ENCODE data around the gene DNM2.

DNA sequence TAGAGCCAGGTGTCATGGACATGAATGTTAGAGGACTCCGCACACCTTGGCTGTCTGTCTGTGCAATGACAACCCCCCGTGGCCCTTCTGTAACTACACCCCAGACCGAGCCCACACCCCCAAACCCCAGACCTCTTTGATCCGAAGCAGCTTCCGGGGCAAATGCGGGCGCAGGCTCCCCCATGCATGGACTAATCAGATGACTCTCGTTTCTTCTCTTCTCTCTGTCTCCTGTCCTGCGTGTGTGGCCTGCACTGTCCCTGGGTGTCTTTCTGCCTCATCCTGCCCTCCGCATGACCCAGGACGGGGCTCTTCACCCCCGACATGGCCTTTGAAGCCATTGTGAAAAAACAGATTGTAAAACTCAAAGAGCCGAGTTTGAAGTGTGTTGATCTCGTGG, 79.2 kb downstream of the DNM2 start:
- TF ChIP-seq, protein P1, sequence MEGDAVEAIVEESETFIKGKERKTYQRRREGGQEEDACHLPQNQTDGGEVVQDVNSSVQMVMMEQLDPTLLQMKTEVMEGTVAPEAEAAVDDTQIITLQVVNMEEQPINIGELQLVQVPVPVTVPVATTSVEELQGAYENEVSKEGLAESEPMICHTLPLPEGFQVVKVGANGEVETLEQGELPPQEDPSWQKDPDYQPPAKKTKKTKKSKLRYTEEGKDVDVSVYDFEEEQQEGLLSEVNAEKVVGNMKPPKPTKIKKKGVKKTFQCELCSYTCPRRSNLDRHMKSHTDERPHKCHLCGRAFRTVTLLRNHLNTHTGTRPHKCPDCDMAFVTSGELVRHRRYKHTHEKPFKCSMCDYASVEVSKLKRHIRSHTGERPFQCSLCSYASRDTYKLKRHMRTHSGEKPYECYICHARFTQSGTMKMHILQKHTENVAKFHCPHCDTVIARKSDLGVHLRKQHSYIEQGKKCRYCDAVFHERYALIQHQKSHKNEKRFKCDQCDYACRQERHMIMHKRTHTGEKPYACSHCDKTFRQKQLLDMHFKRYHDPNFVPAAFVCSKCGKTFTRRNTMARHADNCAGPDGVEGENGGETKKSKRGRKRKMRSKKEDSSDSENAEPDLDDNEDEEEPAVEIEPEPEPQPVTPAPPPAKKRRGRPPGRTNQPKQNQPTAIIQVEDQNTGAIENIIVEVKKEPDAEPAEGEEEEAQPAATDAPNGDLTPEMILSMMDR (conservative IDR thresholded peaks at IDR 0.05), result no peak
- TF ChIP-seq ZFX (IDR thresholded peaks at IDR 0.05), result no peak
